ENCODE results near the gene GRM7. TPM values are rescaled to one million over a fixed set of nuclear protein-coding genes. Genes with fewer than 3 reads are reported as not detected.
A peak's percentile ranks its signal among the peaks of the same experiment; 100 is the strongest.

Gene GRM7
- total RNA-seq, 2 donors from 2014 or later: 0.33 to 1.3 TPM

DNA sequence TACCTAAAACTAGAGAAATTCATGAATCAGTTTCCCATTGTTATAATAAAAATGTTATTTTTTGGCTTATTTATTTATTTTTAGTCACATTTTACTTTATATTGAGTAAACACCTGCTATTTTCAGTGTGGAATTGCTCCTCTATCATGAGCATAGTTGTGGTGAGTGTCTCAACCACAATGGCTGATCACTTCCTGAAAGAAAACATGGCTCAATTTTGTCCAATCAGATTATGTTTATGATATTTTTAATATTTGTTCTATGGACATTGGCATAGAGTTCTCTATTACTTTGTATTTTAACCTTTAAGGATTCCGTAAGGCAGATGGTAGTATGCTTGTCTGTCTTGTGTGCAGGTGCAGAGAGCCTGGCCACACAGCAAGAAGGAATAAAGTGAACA, 16.2 kb upstream of the GRM7 start:
- Histone ChIP-seq H3K27ac (no peak overlapping the region), H3K4me1 (no peaks in the 10 kb centered on the region), H3K4me3 (no peak overlapping the region), H3K27me3 (no peaks in the 10 kb centered on the region), H3K36me3 (replicated peaks in 1 of 2; ENCODE audit: insufficient read depth in 1 of 2, low read depth in 2 of 2) (no peaks in the 10 kb centered on the region), H3K9me3 (no peaks in the 10 kb centered on the region)
- ATAC-seq: no peak
- 92 to 93% methylated on average over 1 of the region's 1 CpG for WGBS, 2 donors
- TF ChIP-seq CTCF (IDR thresholded peaks at IDR 0.05): no peak
- no peak for TF ChIP-seq POLR2A (IDR thresholded peaks at IDR 0.05)
- no peak for DNase-seq
- intact Hi-C loops (cut with DNase I): no loop called here

DNA sequence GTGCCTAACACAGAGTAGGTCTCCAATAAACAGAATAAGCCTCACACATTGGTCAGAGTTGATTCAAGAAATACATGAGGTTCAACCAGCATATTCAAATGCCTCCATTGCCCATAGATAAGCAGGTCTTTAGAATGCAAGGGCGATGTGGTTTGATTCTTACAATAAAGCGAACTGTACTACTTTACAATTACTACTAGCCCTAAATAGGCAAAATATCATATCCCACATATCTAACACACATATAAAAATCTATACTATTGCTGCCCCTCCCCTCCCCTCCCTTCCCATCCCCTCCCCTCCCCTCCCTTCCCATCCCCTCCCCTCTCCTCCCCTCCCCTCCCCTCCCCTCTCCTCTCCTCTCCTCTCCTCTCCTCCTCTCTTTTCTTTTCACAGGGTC, 6.7 kb upstream of the GRM7 start:
- TF ChIP-seq POLR2A (IDR thresholded peaks at IDR 0.05): no peak
- no peak for TF ChIP-seq CTCF (IDR thresholded peaks at IDR 0.05)
- Histone ChIP-seq H3K4me3 (no peak overlapping the region), H3K4me1 (no peaks in the 10 kb centered on the region), H3K36me3 (replicated peaks in 1 of 2; ENCODE audit: insufficient read depth in 1 of 2, low read depth in 2 of 2) (no peaks in the 10 kb centered on the region), H3K27ac (no peak overlapping the region), H3K9me3 (no peaks in the 10 kb centered on the region), H3K27me3 (no peaks in the 10 kb centered on the region)
- WGBS, 2 donors: 61 to 72% methylated on average over 2 of the region's 2 CpGs
- intact Hi-C loops (cut with DNase I): no loop called here
- ATAC-seq (no peak), DNase-seq (no peak)

DNA sequence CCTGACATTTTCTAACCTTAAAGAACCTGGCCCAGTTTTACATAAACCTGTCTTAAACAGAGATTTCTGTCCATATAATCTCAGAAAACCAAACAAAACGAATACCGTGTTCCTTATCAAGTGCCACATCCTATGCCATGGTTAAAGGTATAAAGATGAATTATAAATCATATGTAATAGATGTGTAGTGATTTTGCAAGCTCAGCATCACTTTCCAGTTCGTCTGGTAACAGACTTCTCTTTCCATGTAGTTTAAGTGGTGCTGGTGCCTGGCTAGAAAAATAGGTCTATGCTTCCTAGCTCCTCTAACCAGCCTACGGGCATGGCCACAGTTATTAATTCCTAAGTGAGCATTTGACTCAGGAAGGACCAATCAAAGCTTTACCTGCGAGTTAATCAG, 3.4 kb upstream of the GRM7 start:
- DNase-seq (no peak), ATAC-seq (no peak)
- H3K36me3 ChIP-seq (replicated peaks in 1 of 2; ENCODE audit: insufficient read depth in 1 of 2, low read depth in 2 of 2): no peaks in the 10 kb centered on the region
- WGBS, 2 donors: 42 to 45% methylated on average over 5 of the region's 5 CpGs
- TF ChIP-seq POLR2A (IDR thresholded peaks at IDR 0.05) (no peak), CTCF (IDR thresholded peaks at IDR 0.05) (no peak)
- H3K9me3 ChIP-seq: no peaks in the 10 kb centered on the region
- H3K4me1 ChIP-seq: peaks cover 22% of the 10 kb centered on the region
- no peak overlapping the region for H3K4me3 ChIP-seq
- intact Hi-C loops (cut with DNase I): no loop called here
- H3K27me3 ChIP-seq: peaks cover 0 to 13% of the 10 kb centered on the region in 2 donors
- H3K27ac ChIP-seq: no peak overlapping the region

DNA sequence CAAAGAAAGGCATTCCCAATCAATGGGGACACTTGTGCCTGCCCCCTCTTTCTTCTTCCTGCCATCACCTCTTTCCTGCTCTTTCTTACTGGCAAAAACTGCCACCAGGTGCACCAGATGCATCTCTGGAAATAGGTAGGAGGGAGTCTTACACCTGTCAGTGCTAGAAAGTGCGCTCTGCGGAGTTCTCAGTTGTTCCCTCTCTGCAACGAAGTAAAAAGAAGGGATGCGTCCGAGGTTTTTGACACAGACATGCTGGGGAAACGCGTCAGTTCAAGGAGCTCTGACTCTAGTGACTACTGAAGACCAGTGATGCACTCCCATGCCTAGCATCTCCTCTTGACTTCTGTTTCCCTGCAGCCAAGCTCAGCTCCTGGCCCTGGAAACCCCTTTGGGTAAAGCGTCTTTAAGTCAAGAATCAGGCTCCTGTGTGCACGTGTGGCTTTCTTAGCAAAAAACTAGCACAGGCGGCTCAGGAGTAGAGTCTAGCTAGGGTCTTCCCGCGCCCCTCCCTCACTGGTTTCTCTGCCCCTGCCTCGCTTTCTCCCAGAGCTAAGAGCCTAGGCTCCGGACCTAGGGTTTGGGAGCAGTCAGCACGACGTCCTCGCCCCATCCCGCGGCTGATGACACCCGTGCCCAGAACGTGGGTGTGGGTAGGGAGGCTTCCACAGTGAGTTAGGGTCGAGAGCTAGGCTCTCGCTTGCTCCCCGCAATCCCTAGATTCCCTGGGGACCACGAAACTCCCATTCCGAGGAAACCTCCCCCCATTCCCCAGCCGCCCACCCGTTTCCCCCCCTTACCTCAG, 564 bp upstream of the GRM7 start:
- intact Hi-C loops (cut with DNase I): no loop called here

More for the DNA sequence above, 564 bp upstream of the GRM7 start:
- no peaks in the 10 kb centered on the region for H3K9me3 ChIP-seq
- H3K4me1 ChIP-seq: peaks cover 25% of the 10 kb centered on the region
- DNase-seq (no peak), ATAC-seq (peak; percentile 12)
- 3 to 11% methylated on average over 15 to 28 of the region's 28 CpGs for WGBS, 2 donors
- TF ChIP-seq CTCF (IDR thresholded peaks at IDR 0.05) (no peak), POLR2A (IDR thresholded peaks at IDR 0.05) (no peak)
- no peak overlapping the region for H3K4me3 ChIP-seq
- H3K36me3 ChIP-seq (replicated peaks in 1 of 2; ENCODE audit: insufficient read depth in 1 of 2, low read depth in 2 of 2): no peaks in the 10 kb centered on the region
- no peak overlapping the region for H3K27ac ChIP-seq
- H3K27me3 ChIP-seq: peaks cover 0 to 13% of the 10 kb centered on the region in 2 donors

Data from body of pancreas (tissue), 4 donors.